Ishikawa (cell line): ENCODE data around the gene RASA3.

Experiments
- CEBPB ChIP-seq: IDR thresholded peaks from 2 replicates; pipeline ENCODE4 v1.6.1; 2012
- CREB1 ChIP-seq: IDR thresholded peaks from 2 replicates; pipeline ENCODE4 v1.6.1; 2012; ENCODE audit warnings: low read depth
- EGR1 ChIP-seq: IDR thresholded peaks from 2 replicates; pipeline ENCODE4 v1.6.1; 2012
- EP300 ChIP-seq: IDR thresholded peaks from 2 replicates; pipeline ENCODE4 v1.6.1; 2012; ENCODE audit warnings: borderline replicate concordance
- FOXM1 ChIP-seq: IDR thresholded peaks from 2 replicates; pipeline ENCODE4 v1.6.1; 2012; ENCODE audit warnings: low read depth, borderline replicate concordance
- MAX ChIP-seq: IDR thresholded peaks from 2 replicates; pipeline ENCODE4 v1.6.1; 2012
- NFIC ChIP-seq: IDR thresholded peaks from 2 replicates; pipeline ENCODE4 v1.6.1; 2012
- RAD21 ChIP-seq: IDR thresholded peaks from 2 replicates; pipeline ENCODE4 v1.6.1; 2012; ENCODE audit warnings: low read depth
- TAF1 ChIP-seq: IDR thresholded peaks from 2 replicates; pipeline ENCODE4 v1.6.1; 2012; ENCODE audit warnings: low read depth, mild to moderate bottlenecking
- TCF12 ChIP-seq: IDR thresholded peaks from 2 replicates; pipeline ENCODE4 v1.6.1; 2012; ENCODE audit warnings: low read depth
- TEAD4 ChIP-seq: IDR thresholded peaks from 2 replicates; pipeline ENCODE4 v1.6.1; 2012
- USF1 ChIP-seq: IDR thresholded peaks from 2 replicates; pipeline ENCODE4 v1.6.1; 2012
- YY1 ChIP-seq: IDR thresholded peaks from 2 replicates; pipeline ENCODE4 v1.6.1; 2012; ENCODE audit warnings: low read depth
- ZBTB7A ChIP-seq: IDR thresholded peaks from 2 replicates; pipeline ENCODE4 v1.6.1; 2012; ENCODE audit warnings: low read depth
- TF ChIP-seq, protein P1 (sequence below): IDR thresholded peaks from 2 replicates; pipeline ENCODE4 v1.6.1; 2012; ENCODE audit warnings: low read depth, mild to moderate bottlenecking

Gene RASA3

GRCh38 chr13:113995051-113995601, 137.3 kb downstream of the RASA3 start:
- no peak for TF ChIP-seq RAD21
- no peak for TF ChIP-seq FOXM1
- TF ChIP-seq NFIC: no peak
- TF ChIP-seq CREB1: no peak
- TF ChIP-seq CEBPB: no peak
- TF ChIP-seq EP300: no peak
- TF ChIP-seq TCF12: no peak
- no peak for TF ChIP-seq TAF1
- no peak for TF ChIP-seq USF1
- TF ChIP-seq EGR1: no peak
- TF ChIP-seq, protein P1, sequence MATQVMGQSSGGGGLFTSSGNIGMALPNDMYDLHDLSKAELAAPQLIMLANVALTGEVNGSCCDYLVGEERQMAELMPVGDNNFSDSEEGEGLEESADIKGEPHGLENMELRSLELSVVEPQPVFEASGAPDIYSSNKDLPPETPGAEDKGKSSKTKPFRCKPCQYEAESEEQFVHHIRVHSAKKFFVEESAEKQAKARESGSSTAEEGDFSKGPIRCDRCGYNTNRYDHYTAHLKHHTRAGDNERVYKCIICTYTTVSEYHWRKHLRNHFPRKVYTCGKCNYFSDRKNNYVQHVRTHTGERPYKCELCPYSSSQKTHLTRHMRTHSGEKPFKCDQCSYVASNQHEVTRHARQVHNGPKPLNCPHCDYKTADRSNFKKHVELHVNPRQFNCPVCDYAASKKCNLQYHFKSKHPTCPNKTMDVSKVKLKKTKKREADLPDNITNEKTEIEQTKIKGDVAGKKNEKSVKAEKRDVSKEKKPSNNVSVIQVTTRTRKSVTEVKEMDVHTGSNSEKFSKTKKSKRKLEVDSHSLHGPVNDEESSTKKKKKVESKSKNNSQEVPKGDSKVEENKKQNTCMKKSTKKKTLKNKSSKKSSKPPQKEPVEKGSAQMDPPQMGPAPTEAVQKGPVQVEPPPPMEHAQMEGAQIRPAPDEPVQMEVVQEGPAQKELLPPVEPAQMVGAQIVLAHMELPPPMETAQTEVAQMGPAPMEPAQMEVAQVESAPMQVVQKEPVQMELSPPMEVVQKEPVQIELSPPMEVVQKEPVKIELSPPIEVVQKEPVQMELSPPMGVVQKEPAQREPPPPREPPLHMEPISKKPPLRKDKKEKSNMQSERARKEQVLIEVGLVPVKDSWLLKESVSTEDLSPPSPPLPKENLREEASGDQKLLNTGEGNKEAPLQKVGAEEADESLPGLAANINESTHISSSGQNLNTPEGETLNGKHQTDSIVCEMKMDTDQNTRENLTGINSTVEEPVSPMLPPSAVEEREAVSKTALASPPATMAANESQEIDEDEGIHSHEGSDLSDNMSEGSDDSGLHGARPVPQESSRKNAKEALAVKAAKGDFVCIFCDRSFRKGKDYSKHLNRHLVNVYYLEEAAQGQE: no peak
- no peak for TF ChIP-seq MAX

GRCh38 chr13:113992276-113993005, 140.0 kb downstream of the RASA3 start:
- TF ChIP-seq FOXM1: no peak
- TF ChIP-seq, protein P1: no peak
- TF ChIP-seq TAF1: no peak
- no peak for TF ChIP-seq RAD21
- TF ChIP-seq EP300: no peak
- no peak for TF ChIP-seq YY1

DNA sequence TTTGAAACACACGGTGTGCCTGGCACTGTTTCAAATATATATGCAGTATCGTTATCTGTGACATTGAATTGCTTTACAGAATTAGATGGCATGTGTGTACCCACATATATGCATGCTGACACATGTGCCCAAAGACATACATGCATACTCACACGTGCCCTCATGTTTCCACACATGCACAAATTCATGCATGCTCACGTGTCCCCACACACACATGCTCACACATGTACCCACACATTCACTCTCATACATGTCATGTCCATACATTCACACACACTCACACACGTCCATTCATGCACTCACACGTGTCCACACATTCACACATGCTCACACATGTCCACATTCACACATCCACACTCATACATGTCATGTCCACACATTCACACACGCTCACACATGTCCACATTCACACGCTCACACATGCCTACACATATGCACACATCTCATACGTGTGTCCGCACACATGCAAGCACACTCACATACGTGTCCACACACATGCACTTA, 140.7 kb downstream of the RASA3 start:
- TF ChIP-seq CREB1 (no peak), ZBTB7A (no peak), EP300 (no peak), CEBPB (no peak), TEAD4 (no peak), FOXM1 (no peak), USF1 (no peak), YY1 (no peak), TCF12 (no peak), MAX (no peak), TAF1 (no peak), EGR1 (no peak), NFIC (no peak)
- TF ChIP-seq, protein P1: no peak

DNA sequence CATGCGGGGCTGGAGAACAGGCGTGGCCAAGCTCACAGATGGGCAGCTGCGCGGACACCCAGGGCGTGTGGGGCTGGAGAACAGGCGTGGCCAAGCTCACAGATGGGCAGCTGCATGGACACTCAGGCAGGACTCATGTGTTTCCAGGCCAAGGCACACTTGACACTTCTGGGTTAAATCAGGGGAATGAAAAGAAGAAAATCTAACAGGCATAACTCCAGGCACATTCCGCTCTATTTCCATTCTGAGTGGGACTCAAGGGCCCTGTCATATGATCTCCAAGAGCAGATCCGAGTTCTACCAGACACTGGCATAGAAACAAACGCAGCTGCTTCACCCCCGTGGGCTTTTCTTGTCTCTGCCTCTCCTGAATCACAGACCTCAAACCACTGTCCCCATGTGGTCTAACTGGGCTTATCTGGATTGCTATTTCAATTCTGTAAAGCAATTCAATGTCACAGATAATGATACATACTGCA, 141.2 kb downstream of the RASA3 start:
- TF ChIP-seq MAX (no peak), EP300 (no peak), YY1 (no peak), CREB1 (no peak), TCF12 (no peak), FOXM1 (no peak), EGR1 (no peak), NFIC (no peak), TEAD4 (no peak), ZBTB7A (no peak), USF1 (no peak), CEBPB (no peak)
- TF ChIP-seq, protein P1: no peak
